HG02759 (cell line): Measurements from ENCODE around the gene SGPP2.

ENCODE experiments used
- ATAC-seq: cut with Tn5 transposase; IDR thresholded peaks from one replicate; pipeline ENCODE4 v1.9.1; 2021; ENCODE audit warnings: mild to moderate bottlenecking, moderate library complexity; ENCODE audit not compliant: unreplicated experiment

Gene SGPP2

GRCh38 chr2:222521099-222521498, 96.8 kb downstream of the SGPP2 start:
- peak; percentile 73 for ATAC-seq

GRCh38 chr2:222522082-222522481, 97.7 kb downstream of the SGPP2 start:
- ATAC-seq: no peak

DNA sequence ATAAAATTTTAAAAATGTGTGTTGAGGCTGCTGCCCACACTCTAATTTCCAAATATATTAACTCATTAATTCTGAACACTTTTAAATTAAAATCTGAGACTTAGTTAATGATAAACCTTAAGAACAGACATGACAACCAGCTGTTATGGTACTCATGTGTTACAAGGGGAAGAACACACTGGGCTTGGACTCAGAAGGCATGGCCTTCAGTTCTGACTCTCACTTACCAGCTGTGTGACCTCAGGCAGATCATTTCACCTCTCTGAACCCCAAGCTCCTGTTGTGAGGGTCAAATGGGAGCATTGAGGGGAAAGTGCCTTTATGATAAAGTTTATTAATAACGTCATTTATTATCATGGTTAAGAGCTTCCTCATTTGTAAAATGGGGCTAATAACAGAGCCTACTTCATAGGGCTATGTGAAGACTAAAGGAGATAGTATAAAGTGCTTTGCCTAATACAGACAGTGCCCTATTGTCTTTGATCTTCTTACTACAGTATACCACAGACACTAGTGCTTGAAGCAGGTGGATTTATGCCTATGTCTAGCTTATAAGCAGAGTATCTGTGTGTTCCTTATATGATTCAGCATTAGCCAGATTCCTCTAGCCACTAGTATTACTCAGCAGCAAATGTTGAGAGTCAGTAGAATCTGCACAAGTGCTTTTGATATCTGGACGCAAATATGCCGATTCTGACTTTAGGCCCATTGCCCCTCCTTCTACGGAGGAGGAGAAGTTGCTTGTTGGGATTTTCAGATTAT, 99.6 kb downstream of the SGPP2 start:
- ATAC-seq: peak; percentile 71

- no peak for ATAC-seq
These were observed 101.5 kb downstream of the SGPP2 start for GRCh38 chr2:222525811-222526210.

GRCh38 chr2:222526480-222527277, 102.3 kb downstream of the SGPP2 start:
- ATAC-seq: no peak

GRCh38 chr2:222532315-222532714, 108.0 kb downstream of the SGPP2 start:
- no peak for ATAC-seq

DNA sequence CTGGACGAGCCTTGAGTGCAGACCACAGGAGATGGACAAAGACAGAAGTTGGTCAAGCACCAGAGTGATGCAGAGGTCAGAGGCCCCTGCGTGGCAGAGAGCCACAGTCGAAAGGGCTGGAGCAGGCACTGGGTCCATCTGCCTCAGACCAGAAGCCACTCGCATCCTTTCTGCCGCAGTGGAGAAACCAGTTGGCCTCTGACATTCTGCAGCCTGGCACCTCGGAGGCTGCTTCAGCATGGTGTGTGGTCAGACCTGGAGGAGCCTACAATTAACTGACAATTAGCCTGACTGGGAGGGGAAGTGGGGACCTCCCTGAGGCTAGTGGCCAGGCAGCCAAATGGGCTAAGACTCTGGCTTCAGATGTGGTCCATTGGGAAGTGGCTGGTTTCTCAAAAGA, 111.1 kb downstream of the SGPP2 start:
- ATAC-seq: no peak

- peak; percentile 63 for ATAC-seq
These were observed 114.2 kb downstream of the SGPP2 start for GRCh38 chr2:222538535-222538934.

DNA sequence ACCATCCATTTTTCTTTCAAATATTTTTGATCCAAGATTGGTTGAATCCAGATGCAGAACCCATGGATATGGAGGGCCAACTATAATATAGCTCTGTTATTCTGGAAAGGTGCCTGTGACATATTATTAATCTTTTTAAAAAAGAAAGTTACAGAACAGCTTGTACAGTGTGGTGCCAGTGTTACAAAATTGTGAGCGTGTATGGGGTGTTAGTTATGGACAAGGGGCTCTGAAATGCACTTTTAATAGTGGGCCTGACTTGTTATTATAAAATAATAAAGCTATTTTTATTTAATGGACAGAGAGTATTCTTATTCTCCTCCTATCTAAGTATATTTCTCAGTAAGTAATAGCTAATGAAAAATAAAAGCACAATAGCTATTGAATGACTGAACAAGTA, 120.3 kb downstream of the SGPP2 start:
- ATAC-seq: no peak

GRCh38 chr2:222545823-222546795, 121.8 kb downstream of the SGPP2 start:
- no peak for ATAC-seq

GRCh38 chr2:222547083-222547482, 122.7 kb downstream of the SGPP2 start:
- ATAC-seq: no peak

- ATAC-seq: no peak
These were observed 124.6 kb downstream of the SGPP2 start for GRCh38 chr2:222548992-222549391.

GRCh38 chr2:222554517-222554916, 130.2 kb downstream of the SGPP2 start:
- no peak for ATAC-seq

DNA sequence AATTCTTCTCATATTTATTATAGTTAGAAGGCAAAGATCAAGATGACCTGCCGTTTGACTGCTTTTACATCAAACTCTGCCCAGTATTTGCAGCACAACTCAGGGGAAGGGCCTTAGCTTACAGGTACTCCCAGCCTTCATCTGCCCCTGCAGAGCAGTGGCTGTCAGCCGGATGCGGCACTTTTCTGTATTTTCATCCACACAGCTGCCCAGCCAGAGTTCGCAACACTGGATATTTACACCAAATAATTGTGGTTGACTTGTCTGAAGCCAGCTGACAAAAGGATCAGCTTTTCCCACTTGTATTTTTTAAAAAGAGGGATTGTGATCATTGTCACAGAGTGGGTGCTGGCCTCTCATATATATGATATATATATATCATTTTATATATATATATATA, 136.8 kb downstream of the SGPP2 start:
- no peak for ATAC-seq

DNA sequence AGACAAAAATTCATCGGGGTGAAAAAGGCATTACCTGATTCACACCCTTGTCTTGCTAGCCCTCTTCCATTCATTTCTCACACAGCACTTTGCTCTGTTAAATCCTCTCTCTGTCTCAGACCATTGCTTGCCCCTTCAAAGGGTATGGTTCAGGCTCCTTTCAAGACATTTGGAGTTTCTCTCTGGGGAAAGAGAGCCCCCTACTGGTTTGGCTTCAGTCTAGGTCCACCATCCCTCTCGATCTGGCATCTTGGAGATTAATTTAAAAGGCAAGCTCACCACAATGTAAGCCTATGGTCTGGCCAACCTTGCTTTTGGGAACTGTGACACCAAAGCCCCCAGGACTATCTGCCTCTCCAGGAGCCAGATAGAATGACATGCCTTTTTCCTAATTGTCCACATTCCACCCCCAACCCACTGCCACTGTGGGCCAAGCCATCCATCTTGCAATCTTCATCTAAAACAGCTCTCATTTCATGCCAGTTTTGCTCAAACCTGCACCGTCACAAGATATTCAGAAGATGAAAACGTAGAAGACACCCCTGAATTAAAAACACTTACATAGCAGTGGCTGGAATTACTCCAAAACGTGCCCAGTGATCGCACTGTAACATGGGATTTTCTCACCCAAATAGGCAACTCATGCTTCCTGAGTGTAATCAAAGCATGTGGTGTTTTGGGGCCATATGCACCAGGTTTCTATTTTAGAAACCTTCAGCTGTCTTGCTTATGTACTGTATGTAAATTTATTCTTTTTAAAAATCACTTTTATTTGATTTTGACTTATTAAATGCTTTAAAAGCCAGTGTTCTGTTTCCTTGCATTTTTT, 137.7 kb downstream of the SGPP2 start:
- ATAC-seq: peak; percentile 75

GRCh38 chr2:222563106-222563718, 138.9 kb downstream of the SGPP2 start:
- no peak for ATAC-seq

DNA sequence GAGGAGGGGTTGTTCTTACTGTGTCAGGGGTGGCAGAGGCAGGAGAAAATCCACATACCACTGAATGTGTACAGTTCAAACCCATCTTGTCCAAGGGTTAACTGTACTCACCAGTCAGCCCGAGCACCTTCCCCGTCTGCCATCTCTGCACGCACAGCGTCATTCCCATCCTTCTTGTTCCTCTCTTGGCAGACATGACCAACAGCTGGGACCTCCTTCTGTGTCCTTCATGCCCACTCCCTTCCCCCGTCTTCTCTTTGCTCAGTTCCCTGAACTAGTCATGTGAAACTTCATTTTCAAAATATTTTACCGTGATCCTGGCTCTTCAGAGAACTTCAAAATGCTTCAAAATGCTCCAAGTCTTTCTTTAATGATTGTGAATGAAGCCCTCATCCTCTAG, 139.6 kb downstream of the SGPP2 start:
- ATAC-seq: no peak

DNA sequence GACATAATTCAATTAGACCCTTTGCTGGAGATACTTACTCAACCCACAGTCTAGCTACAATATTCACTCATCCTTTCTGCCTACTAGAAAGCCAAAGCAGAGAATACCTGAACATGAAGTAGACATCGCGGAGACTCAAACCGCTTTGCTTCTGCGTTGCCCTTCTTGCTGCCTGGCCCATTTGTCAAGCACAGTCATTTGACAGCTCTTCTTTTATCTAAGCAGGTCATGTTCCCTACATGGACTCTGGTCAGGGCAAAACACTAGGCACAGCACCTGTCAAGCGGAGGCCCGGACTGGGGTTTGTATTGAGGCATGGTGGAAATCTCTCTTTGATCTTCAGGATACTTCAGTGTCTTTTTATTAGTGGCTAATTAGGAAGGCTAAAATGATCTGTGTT, 141.9 kb downstream of the SGPP2 start:
- ATAC-seq: no peak

DNA sequence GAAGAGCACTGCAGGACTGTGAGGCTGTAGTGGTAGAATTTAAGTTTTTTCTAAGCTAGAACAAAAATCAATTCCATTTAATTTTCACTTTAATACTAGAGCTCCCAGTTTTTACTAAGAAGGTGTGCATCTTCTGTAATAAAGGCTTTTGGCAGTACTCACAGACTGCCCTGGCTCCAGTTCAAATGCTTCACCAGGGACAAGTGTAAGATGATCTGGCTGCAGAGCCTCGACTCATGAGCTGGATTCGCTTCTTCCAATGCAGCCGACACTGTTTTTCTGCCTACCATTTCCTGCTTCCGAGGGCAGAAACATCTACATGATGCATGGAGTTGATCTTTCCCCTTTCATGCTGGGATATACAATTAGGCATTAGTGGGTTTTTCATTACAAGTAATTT, 144.5 kb downstream of the SGPP2 start:
- ATAC-seq: no peak

- ATAC-seq: no peak
These were observed 145.5 kb downstream of the SGPP2 start for GRCh38 chr2:222569826-222570225.
